Measurements from ENCODE around the gene RAD51B.

DNA sequence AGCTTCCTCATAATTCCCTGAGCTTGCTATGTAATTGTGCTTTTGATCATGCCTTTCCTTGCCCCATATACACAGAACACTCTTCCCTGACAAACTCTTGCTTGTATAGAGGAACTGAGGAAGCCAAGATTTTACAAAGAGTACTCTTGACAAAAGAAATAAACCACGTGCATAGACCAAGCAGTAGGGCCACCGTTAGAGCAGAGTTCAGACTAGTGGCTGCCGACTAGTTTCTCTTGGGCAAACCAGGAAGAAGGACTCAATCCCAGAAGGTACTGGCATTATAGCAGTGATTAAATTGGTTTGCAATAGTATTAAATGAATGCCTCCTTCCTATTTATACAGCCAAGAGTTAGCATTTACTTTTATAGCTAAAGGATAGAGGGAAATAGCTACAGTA lies 146.1 kb downstream of the RAD51B start:
- TF ChIP-seq, protein P1, sequence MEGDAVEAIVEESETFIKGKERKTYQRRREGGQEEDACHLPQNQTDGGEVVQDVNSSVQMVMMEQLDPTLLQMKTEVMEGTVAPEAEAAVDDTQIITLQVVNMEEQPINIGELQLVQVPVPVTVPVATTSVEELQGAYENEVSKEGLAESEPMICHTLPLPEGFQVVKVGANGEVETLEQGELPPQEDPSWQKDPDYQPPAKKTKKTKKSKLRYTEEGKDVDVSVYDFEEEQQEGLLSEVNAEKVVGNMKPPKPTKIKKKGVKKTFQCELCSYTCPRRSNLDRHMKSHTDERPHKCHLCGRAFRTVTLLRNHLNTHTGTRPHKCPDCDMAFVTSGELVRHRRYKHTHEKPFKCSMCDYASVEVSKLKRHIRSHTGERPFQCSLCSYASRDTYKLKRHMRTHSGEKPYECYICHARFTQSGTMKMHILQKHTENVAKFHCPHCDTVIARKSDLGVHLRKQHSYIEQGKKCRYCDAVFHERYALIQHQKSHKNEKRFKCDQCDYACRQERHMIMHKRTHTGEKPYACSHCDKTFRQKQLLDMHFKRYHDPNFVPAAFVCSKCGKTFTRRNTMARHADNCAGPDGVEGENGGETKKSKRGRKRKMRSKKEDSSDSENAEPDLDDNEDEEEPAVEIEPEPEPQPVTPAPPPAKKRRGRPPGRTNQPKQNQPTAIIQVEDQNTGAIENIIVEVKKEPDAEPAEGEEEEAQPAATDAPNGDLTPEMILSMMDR (IDR thresholded peaks at IDR 0.05), result no peak
- TF ChIP-seq PRDM15 (CRISPR knock-in tag; IDR thresholded peaks at IDR 0.05), result no peak
- TF ChIP-seq CREB1 (CRISPR knock-in tag; IDR thresholded peaks at IDR 0.05), result no peak
- no peak for TF ChIP-seq NR2C2 (CRISPR knock-in tag; IDR thresholded peaks at IDR 0.05)
- no peak for TF ChIP-seq ELF4 (CRISPR knock-in tag; IDR thresholded peaks at IDR 0.05; ENCODE audit: low read depth)
- no peak for TF ChIP-seq ETV6 (CRISPR knock-in tag; IDR thresholded peaks at IDR 0.05)
- TF ChIP-seq MAX (CRISPR knock-in tag; IDR thresholded peaks at IDR 0.05), result no peak
- TF ChIP-seq GABPB1 (CRISPR knock-in tag; IDR thresholded peaks at IDR 0.05), result no peak
- TF ChIP-seq NR3C1 (CRISPR knock-in tag; conservative IDR thresholded peaks at IDR 0.05; ENCODE audit: low read depth), result no peak
